Mammary epithelial cell (primary cell): ENCODE data around the gene NDUFA8.

Source experiments
- EZH2 ChIP-seq: IDR thresholded peaks from 2 replicates; pipeline ENCODE4 v1.6.1; 2012; ENCODE audit warnings: low read length, inconsistent platforms, borderline replicate concordance
- TF ChIP-seq, protein P1 (sequence below), 2 donors: IDR thresholded peaks in 1 of 2; conservative IDR thresholded peaks in 1 of 2; 2 replicates each; pipeline ENCODE4 v1.5.1; 2011 to 2012; ENCODE audit warnings: inconsistent platforms in 2 of 2, low read length in 2 of 2, mild to moderate bottlenecking in 2 of 2, control low read depth in 1 of 2, low read depth in 1 of 2; ENCODE audit not compliant: insufficient read depth in 1 of 2; ENCODE audit errors: extremely low read depth in 1 of 2

DNA sequence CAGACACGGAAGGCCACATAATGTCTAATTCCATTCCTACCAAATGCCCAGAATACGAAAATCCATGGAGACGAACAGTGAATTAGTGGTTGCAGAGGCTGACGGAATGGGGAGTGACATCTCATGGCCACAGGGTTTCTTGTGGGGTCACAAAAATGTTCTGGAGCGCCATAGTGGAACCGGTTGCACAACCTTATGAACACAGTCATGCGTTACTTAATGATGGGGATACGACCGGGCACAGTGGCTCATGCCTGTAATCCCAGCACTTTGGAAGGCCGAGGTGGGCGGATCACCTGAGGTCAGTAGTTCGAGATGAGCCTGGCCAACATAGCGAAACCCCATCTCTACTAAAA is 40.4 kb downstream of the NDUFA8 start:
- TF ChIP-seq, protein P1, sequence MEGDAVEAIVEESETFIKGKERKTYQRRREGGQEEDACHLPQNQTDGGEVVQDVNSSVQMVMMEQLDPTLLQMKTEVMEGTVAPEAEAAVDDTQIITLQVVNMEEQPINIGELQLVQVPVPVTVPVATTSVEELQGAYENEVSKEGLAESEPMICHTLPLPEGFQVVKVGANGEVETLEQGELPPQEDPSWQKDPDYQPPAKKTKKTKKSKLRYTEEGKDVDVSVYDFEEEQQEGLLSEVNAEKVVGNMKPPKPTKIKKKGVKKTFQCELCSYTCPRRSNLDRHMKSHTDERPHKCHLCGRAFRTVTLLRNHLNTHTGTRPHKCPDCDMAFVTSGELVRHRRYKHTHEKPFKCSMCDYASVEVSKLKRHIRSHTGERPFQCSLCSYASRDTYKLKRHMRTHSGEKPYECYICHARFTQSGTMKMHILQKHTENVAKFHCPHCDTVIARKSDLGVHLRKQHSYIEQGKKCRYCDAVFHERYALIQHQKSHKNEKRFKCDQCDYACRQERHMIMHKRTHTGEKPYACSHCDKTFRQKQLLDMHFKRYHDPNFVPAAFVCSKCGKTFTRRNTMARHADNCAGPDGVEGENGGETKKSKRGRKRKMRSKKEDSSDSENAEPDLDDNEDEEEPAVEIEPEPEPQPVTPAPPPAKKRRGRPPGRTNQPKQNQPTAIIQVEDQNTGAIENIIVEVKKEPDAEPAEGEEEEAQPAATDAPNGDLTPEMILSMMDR (conservative IDR thresholded peaks at IDR 0.05 in 1 of 2, IDR thresholded peaks at IDR 0.05 in 1 of 2; ENCODE audit: extremely low read depth in 1 of 2, insufficient read depth in 1 of 2, low read depth in 1 of 2, low read length in 2 of 2), result no peak
- TF ChIP-seq EZH2, result no peak
